ENCODE data around the gene ZNF501. TPM values are rescaled to one million over a fixed set of nuclear protein-coding genes. Genes with fewer than 3 reads are reported as not detected.

Gene ZNF501
- total RNA-seq (2014; rRNA removed; shearing (Covaris generic)) = 4.7 and 6.1 TPM in 2 replicates

DNA sequence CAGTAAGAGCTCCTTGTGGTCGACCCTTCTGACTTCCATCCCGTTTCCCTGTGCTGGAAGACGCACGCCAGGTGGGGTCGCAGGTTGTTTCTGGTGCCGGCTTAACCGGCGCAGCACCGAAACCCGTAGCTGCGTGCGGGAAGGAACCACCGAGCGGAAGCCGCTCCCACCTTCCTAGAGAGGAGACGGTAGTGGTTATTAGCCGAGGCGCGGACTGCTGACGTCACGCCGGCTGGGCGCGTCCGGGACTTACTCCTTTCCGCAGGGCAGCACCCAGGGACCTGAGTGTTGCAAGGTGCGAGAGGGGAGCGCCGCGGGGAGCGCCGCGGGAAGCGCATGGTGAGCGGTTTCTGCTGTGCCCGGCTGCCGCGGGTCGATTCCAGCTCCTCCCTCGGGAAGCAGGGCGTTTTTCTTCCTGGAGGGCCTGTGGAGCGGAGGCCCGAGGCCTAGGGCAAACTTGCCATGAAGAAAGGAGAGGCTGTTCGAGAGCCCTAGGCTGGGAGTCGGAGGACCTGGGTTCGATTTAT, at the start of gene ZNF501:
TSS of gene ZNF501 (plus strand) at position 252 of the 527 bp plus-strand sequence. CDS start 4,787 bp downstream, outside the sequence.
- DNase-seq (ENCODE audit: low read depth) = peak; percentile 93

DNA sequence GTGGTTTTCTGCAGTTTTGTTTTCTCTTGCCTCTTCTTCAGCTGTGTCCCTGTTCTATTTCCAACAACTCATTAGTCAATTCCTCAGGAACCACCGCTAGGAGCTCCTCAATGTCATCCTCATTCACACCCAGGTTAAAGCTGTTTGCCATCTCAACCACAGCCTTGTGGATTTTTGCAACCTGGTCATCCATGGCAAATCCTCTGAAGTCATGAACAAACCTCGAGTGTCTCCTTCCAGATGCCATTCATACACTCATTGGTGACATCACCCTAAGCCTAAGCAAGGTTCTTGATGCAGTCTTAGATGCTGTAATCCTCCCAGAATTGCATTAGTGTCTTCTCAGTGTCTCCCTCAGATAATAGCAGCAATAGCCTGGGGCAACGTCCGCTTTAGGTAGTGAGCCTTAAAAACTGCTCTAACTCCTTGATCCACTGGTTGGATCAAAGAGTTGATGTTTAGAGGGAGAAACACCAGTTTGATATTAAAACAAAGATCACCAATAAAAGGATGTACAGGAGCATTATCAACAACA, 48.4 kb upstream of the ZNF501 start:
- no peak for DNase-seq (ENCODE audit: low read depth)

DNA sequence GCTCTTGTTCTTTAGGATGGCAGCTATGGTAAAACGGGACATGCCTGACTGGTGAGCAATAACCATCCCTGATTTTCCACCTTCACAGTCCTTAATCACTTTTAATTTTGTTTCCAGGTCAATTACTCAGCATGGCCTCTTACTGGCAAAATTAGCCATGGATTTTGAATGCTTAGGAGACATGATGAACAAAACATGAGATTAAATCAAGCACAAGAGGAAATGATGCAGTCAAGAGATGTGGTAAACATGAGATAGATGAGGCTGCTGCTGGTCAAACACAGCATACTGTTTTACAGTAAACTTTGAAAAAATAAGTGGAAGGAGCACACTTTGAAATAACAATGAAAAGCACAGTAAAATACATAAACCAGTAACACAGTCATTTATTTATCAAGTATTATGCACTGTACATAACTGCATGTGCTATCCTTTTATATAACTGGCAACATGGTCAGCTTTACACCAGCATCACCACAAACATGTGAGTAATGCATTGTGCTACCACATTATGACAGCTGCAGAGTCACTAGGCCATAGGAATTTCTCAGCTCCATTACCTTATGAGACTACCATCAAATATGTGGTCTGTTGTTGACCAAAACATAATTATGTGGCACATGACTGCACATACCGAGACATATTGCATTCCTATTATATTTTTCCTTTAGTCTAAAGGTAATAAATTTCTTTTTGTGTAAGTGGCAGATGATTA, 47.1 kb upstream of the ZNF501 start:
- peak; percentile 49 for DNase-seq (ENCODE audit: low read depth)

DNA sequence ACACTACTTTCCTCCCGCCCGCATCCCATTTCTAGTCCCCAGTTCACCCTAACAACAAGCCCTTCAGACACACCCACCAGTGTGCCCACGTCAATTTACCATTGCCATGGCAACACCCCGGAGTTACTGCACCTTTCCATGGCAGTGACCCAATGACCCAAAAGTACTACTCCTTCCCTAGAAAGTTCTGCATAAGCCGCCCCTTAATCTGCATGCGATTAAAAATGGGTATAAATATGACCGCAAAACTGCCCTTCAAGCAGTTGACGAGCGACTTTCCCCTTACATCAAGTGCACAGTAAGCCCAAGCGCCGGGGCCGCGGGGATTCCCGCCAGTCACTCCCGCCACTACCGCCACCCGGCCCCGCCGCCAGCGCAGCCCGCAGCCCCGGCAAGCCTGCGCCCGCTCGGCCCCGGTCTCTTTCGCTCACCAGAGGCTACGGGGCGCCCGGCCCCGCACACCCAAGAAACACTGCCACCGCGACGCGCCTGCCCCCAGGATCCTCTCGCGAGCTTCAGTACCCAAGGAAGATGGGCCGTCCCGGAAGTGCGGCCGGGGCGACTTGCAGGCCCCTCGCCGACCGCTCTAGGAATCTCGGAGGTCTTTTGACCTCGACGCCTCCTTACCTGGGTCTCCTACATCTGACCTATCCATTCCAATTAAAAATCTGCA, 44.2 kb upstream of the ZNF501 start:
- DNase-seq (ENCODE audit: low read depth) = peak; percentile 89

DNA sequence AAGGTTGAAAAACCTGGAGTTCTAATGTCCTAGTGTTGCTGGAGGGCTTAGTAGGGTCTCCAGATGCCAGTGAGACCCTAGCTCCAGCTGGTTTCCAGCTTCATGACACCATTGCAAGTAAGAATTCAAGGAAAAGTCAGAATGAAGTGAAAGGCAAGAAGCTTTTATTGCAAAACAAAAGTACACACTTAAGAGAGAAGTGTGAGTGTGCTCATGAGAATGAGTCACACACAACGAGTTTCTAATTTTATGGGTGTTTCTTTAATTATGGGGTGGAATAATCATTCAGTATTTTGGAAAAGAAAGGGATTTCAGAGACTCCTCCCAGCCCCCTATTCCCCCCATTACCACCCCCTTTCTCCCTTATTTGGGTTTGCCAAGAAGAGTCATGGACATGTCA, 41.5 kb upstream of the ZNF501 start:
- no peak for DNase-seq (ENCODE audit: low read depth)

DNA sequence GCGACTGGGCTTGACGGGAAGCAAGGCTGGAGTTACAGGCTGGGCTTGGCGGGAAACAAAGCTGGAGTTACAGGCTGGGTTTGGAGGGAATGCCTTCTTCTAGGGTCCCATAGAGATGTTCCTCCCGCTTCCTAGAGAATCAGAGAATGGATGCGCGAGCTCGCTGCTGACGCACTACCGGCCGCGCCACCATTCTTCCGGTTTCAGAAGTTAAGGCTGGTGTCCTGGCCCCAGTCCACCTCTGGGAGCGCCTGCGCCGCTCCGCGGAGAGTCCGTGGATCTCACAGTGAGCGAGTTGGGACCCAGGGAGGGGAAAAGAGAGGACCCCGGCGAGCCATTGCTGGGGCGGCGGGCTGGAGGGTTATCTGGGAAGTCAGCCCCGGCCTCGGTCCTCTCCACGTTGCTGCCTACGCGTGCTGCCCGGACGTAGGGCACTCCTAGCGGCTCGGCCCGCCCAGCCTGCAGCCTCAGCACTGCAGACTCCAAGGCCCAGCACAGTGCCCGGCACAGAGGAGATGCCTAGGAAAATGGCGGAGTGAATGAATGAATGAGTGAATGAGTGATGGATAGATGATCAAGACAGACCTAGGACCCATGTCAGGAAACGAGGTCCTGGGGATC, 16.9 kb upstream of the ZNF501 start, which contains the start of gene ZNF502:
TSS of gene ZNF502 (plus strand) at position 206 of the 621 bp plus-strand sequence. CDS start 7,602 bp downstream, outside the sequence.
- peak; percentile 92 for DNase-seq (ENCODE audit: low read depth)

DNA sequence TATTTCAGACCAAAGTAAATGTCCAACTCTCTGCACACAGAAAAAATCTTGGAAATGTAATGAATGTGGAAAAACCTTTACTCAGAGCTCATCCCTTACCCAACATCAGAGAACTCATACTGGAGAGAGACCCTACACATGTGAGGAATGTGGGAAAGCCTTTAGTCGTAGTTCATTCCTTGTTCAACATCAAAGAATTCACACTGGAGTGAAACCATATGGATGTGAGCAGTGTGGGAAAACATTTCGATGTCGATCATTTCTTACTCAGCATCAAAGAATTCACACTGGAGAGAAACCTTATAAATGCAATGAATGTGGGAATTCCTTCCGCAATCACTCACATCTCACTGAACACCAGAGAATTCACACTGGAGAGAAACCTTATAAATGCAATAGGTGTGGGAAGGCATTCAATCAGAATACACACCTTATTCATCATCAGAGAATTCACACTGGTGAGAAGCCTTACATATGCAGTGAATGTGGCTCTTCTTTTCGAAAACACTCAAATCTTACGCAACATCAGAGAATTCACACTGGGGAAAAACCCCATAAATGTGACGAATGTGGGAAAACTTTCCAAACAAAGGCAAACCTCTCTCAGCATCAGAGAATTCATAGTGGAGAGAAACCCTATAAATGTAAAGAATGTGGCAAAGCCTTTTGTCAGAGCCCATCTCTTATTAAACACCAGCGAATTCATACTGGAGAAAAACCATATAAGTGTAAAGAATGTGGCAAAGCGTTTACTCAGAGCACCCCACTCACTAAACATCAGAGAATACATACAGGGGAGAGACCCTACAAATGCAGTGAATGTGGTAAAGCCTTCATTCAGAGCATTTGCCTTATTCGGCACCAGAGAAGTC, 8.0 kb upstream of the ZNF501 start:
- DNase-seq (ENCODE audit: low read depth) = peak; percentile 21

DNA sequence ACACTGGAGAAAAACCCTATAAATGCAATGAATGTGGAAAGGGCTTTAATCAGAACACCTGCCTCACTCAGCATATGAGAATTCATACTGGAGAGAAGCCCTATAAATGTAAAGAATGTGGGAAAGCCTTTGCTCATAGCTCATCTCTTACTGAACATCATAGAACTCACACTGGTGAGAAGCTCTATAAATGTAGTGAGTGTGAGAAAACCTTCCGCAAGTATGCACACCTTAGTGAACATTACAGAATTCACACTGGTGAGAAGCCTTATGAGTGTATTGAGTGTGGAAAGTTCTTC, 7.4 kb upstream of the ZNF501 start:
- no peak for DNase-seq (ENCODE audit: low read depth)

DNA sequence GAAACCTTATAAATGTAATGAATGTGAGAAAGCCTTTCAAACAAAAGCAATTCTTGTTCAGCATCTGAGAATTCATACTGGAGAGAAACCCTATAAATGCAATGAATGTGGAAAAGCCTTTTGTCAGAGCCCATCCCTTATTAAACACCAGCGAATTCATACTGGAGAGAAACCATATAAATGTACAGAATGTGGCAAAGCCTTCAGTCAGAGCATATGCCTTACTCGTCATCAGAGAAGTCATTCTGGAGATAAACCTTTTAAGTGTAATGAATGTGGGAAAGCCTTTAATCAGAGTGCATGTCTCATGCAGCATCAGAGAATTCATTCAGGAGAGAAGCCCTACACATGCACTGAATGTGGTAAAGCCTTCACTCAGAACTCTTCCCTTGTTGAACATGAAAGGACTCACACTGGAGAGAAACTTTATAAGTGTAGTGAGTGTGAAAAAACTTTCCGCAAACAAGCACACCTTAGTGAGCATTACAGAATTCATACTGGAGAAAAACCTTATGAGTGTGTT, 5.3 kb downstream of the ZNF501 start:
- no peak for DNase-seq (ENCODE audit: low read depth)

DNA sequence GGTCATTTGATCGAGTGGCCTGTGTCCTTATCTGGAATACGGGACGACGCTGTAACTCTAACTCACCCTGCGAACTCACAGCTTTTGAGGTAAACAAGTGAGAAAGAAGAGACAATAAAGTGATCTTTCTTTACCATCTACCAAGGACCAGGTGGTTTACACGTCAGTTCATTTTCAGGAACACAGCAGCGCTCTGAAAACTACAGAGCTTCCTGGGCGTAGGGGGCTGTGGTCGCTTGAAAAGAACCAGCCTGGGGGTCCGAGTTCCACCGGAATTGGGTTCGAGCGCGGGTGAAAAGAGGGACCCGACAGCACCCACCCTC, 31.6 kb downstream of the ZNF501 start:
- DNase-seq (ENCODE audit: low read depth) = no peak

DNA sequence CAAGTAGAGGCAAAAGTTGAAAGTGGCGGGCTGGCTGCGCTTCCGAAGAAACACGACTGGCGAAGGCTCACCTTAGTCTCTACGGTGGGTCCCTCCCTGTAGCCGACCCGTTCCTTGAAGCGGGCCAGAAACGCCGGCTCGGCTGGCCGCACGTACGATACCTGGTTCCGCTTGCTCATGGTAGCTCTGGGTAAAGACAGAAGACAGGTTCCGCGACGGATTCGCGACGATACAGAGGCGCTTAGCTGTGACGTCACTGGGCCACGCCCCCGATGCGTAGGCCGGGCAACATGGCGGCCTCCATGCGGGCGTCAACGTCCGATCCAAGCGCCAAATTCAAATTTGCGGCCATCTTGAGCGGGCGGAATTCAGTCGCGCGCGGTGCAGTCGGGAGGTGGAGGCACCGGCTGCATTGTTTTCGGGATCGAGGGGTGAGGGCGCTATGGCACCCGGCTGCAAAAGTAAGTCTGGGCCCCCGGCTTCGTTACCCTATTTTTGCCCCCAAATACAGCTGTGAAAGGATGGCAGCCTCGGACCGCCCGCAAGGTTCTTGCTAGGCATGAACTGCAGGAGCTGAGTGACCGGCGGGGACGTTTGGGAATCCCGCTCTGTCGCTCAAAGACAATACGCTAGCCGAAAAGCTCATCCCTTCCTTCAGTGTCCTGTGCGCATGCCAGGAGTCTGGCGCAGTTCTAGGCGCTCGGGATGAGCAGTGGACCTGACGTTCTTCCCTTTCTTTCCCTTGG, 32.2 kb downstream of the ZNF501 start, which contains the start of the genes KIAA1143 and KIF15:
TSS of gene KIAA1143 (minus strand) at position 196 of the 746 bp plus-strand sequence. CDS start at position 179, 17 bp downstream.
TSS of gene KIF15 (plus strand) at position 371 of the 746 bp plus-strand sequence. CDS start at position 443, 72 bp downstream.
- DNase-seq (ENCODE audit: low read depth) = peak; percentile 94

DNA sequence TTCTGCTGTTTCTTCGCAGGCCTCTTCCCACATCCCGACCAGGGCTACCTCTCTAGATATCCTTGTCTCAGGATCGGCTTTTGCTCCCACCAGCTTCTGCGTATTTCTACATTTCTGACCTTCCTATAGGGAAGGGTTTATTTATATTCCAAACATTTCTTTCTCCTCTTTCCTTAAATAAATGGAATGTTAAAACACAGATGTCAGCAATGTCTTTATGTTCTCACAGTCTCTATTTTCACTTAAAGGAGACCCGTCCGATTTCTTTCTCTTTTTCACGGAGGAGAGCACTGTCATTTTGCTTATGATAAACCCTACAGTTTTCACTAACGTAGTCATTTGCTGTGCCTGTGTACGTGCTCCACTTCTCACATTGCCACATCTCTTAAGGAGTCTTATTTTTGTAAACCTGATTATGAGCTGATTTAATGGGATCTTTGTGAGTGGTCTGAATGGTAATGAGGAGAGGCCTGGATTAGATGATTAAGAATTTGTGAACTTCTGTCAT, 32.8 kb downstream of the ZNF501 start:
- DNase-seq (ENCODE audit: low read depth) = no peak

DNA sequence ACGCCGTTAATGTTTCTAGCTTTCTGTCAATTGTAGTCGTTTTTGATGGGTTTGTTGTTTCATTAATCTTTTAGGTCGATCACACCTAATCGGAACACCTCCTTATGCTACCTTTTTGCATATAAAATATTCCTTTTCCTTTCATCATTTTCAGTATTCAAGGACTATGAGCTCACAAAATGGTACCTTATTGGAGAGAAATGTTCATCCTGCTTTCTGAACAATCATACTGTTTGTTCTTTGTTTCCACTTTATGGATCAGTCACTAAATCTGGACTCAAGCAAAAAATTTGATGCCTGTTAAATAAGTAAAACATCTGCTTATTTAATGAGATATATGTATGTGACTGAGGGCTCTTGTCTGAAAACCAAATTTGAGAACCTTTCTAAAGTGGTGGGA, 33.3 kb downstream of the ZNF501 start:
- no peak for DNase-seq (ENCODE audit: low read depth)

DNA sequence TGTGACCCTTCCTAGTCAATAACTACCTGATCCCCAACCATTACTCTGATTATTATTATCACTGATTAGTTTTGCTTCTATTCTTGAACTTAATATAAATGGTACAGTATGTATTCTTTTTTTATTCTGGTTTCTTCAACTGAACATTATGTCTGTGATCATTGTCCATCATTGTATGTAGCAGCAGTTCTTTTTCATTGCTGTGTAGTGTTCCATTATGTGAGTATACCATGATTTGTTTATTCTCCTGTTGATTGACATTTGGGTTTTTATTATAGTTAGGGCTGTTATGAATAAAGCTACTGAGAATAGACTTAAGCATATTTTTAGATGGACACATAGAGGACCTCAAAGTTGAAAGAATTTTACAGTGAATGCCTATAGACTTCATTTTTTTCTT, 34.8 kb downstream of the ZNF501 start:
- no peak for DNase-seq (ENCODE audit: low read depth)

DNA sequence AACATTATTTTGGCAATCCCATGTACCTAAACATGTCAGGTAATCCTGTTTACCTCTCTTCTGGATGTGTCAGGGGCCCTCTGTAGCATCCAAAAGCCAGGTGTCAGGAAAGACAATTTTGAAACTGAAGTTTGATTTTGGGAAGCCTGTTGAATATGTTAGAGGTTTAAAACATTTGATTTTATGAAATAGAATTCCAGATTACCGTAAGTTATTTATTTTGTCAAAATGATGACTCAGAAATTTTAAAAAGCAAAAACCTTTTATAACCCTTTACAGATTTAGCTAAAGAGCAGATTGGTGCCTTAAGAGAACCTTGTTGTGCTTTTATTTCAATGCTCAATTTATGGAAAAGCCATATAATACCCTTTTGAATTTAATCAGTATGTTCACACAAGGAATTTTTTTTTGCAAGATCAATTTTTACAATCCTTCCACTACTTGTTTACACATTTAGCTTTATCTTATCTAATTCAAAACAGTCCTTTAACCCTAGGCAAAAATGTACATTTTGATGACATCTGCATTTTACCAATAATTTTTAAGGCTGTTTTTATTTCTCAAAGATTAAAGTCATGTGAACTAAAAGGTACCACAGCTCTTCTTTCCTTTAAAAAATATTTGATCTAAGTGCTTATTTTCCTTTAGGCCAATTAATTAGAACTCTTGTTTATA, 42.1 kb downstream of the ZNF501 start:
- DNase-seq (ENCODE audit: low read depth) = no peak

DNA sequence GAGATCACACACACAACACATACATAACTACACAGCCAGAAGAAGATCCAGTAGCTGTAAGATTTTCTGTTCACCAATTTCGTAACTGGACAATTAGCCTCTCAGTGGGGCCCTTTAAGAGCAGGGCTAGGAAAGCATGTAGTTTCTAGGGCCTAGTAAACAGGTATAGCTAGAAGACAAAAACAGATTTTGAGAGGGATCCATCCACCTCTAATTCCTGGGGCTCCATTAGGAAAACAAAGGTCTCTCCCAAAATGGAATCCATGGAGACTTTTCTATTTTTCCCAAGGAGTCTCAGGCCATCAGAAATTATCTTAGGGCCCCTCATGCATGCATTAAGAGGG, 42.6 kb downstream of the ZNF501 start:
- no peak for DNase-seq (ENCODE audit: low read depth)

DNA sequence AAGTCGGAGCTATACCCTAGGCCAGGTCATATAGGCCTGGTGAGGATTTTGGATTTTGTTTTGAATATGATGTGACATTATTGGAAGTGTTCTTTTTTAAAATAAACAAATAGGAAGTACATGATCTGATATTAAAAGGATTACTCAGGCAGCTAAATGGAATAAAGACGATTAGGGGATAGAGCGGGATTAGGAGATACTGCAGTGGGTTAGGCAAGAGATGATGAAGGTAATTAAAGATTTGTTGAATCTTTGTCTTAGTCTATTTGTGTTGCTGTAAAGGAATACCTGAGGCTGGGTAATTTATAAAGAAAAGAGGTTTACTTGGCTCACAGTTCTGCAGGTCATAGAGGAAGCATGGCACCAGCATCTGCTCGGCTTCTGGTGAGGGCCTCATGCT, 53.5 kb downstream of the ZNF501 start:
- DNase-seq (ENCODE audit: low read depth) = no peak

Data from RPMI7951 (cell line).